HEK293 (cell line): ENCODE data around the gene MPPED2.

Experiments used
- CTCF ChIA-PET: fragments of 350-600 bp; formaldehyde crosslinking; extraction: SDS; loops from one replicate; lab custom pipeline; 2021; ENCODE audit warnings: antibody characterized with exemption; lab: Yijun Ruan, JAX
- POLR2A ChIA-PET: fragments of 300-600 bp; formaldehyde crosslinking; extraction: SDS; loops from one replicate; lab custom pipeline; 2020; ENCODE audit warnings: antibody characterized with exemption, inconsistent platforms; lab: Yijun Ruan, JAX
- H3K27ac ChIP-seq: fragments of 200-500 bp; sonication (Bioruptor generic); 2 replicates; pipeline ENCODE4 v1.5.1; 2014; ENCODE audit warnings: low read depth, low read length, control low read depth, inconsistent platforms; ENCODE audit errors: extremely low read depth
- H3K36me3 ChIP-seq, 2 experiments: fragments of 200-500 bp in 1 of 2; sonication (Bioruptor generic) in 1 of 2; 1 replicate in 1 of 2; 2 replicates in 1 of 2; pipeline ENCODE4 v1.5.1; 2014 to 2017; ENCODE audit warnings: inconsistent platforms in 2 of 2, low read length in 2 of 2; ENCODE audit not compliant: control insufficient read depth in 2 of 2, insufficient read depth in 1 of 2
- H3K4me1 ChIP-seq: fragments of 200-500 bp; sonication (Bioruptor generic); 2 replicates; pipeline ENCODE4 v1.5.1; 2014; ENCODE audit warnings: mild to moderate bottlenecking, low read length, inconsistent platforms; ENCODE audit not compliant: control insufficient read depth, insufficient read depth
- H3K4me3 ChIP-seq: 2 replicates; pipeline ENCODE4 v1.5.1; 2011; ENCODE audit warnings: low read depth, mild to moderate bottlenecking, control low read depth, low read length, moderate library complexity
- H3K9me3 ChIP-seq: fragments of 200-500 bp; sonication (Bioruptor generic); 2 replicates; pipeline ENCODE4 v1.5.1; 2014; ENCODE audit warnings: low read depth, low read length, inconsistent platforms; ENCODE audit not compliant: control insufficient read depth, insufficient read depth
- PBX3 ChIP-seq: sonication (generic); formaldehyde crosslinking; IDR thresholded peaks from 2 replicates; pipeline ENCODE4 v1.8.1; 2022; ENCODE audit warnings: mild to moderate bottlenecking, moderate library complexity, missing genetic modification reagents
- REST ChIP-seq: fragments of 450-650 bp; formaldehyde crosslinking; IDR thresholded peaks from 2 replicates; pipeline ENCODE4 v1.5.1; 2016; ENCODE audit warnings: missing biosample characterization, missing genetic modification characterization
- SCRT2 ChIP-seq: fragments of 450-650 bp; formaldehyde crosslinking; IDR thresholded peaks from 2 replicates; pipeline ENCODE4 v1.5.1; 2016; ENCODE audit warnings: missing biosample characterization, missing genetic modification characterization
- SETDB1 ChIP-seq: IDR thresholded peaks from one replicate; pipeline ENCODE4 v1.6.1; 2017; ENCODE audit warnings: mild to moderate bottlenecking, low read length, moderate library complexity, mixed read lengths; ENCODE audit not compliant: insufficient read length
- SP3 ChIP-seq: fragments of 450-650 bp; formaldehyde crosslinking; IDR thresholded peaks from 2 replicates; pipeline ENCODE4 v1.5.1; 2016; ENCODE audit warnings: missing biosample characterization, missing genetic modification characterization
- SP7 ChIP-seq: fragments of 450-650 bp; formaldehyde crosslinking; IDR thresholded peaks from 2 replicates; pipeline ENCODE4 v1.5.1; 2016; ENCODE audit warnings: missing biosample characterization, missing genetic modification characterization
- ZNF350 ChIP-seq: fragments of 450-650 bp; formaldehyde crosslinking; IDR thresholded peaks from 2 replicates; pipeline ENCODE4 v1.5.0; 2017; ENCODE audit warnings: missing biosample characterization, mild to moderate bottlenecking, missing genetic modification characterization
- ZNF529 ChIP-seq: fragments of 450-650 bp; formaldehyde crosslinking; IDR thresholded peaks from 2 replicates; pipeline ENCODE4 v1.5.1; 2017; ENCODE audit warnings: missing genetic modification characterization, missing biosample characterization; ENCODE audit not compliant: insufficient replicate concordance
- ZNF549 ChIP-seq: fragments of 450-650 bp; IDR thresholded peaks from 2 replicates; pipeline ENCODE4 v1.5.1; 2018; ENCODE audit warnings: missing biosample characterization, missing genetic modification characterization, mild to moderate bottlenecking, inconsistent platforms, moderate library complexity
- ZNF558 ChIP-seq: fragments of 450-650 bp; formaldehyde crosslinking; IDR thresholded peaks from 2 replicates; pipeline ENCODE4 v1.5.1; 2016; ENCODE audit warnings: missing biosample characterization, missing genetic modification characterization
- ZNF664 ChIP-seq: fragments of 450-650 bp; formaldehyde crosslinking; IDR thresholded peaks from 2 replicates; pipeline ENCODE4 v1.5.1; 2016; ENCODE audit warnings: missing biosample characterization, missing genetic modification characterization
- ZNF76 ChIP-seq: fragments of 450-650 bp; formaldehyde crosslinking; IDR thresholded peaks from 2 replicates; pipeline ENCODE4; 2016; ENCODE audit warnings: low read depth, missing biosample characterization, missing genetic modification characterization, borderline replicate concordance
- ZNF776 ChIP-seq: fragments of 450-650 bp; formaldehyde crosslinking; IDR thresholded peaks from 2 replicates; pipeline ENCODE4 v1.5.0; 2017; ENCODE audit warnings: missing biosample characterization, missing genetic modification characterization, borderline replicate concordance
- ZNF791 ChIP-seq: fragments of 450-650 bp; formaldehyde crosslinking; IDR thresholded peaks from 2 replicates; pipeline ENCODE4 v1.5.1; 2016; ENCODE audit warnings: missing biosample characterization, missing genetic modification characterization
- ZNF792 ChIP-seq: fragments of 450-650 bp; formaldehyde crosslinking; IDR thresholded peaks from 2 replicates; pipeline ENCODE4 v1.5.1; 2016; ENCODE audit warnings: missing biosample characterization, missing genetic modification characterization
- TF ChIP-seq, protein P1 (sequence below): fragments of 450-650 bp; formaldehyde crosslinking; IDR thresholded peaks from 2 replicates; pipeline ENCODE4 v1.5.1; 2016; ENCODE audit warnings: missing biosample characterization, missing genetic modification characterization
- TF ChIP-seq, protein P2 (sequence below): fragments of 450-650 bp; formaldehyde crosslinking; IDR thresholded peaks from 2 replicates; pipeline ENCODE4 v1.5.1; 2016; ENCODE audit warnings: missing biosample characterization, missing genetic modification characterization

Gene MPPED2

GRCh38 chr11:30380846-30381245 is 205.3 kb downstream of the MPPED2 start (continued):
- TF ChIP-seq, protein P1, sequence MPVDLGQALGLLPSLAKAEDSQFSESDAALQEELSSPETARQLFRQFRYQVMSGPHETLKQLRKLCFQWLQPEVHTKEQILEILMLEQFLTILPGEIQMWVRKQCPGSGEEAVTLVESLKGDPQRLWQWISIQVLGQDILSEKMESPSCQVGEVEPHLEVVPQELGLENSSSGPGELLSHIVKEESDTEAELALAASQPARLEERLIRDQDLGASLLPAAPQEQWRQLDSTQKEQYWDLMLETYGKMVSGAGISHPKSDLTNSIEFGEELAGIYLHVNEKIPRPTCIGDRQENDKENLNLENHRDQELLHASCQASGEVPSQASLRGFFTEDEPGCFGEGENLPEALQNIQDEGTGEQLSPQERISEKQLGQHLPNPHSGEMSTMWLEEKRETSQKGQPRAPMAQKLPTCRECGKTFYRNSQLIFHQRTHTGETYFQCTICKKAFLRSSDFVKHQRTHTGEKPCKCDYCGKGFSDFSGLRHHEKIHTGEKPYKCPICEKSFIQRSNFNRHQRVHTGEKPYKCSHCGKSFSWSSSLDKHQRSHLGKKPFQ: no peak
- TF ChIP-seq PBX3 (CRISPR knock-in tag) (no peak), SP7 (tag by site-specific recombination) (no peak), ZNF529 (tag by site-specific recombination) (no peak), ZNF76 (tag by site-specific recombination) (no peak)
- TF ChIP-seq, all 188 proteins: peak for 0

DNA sequence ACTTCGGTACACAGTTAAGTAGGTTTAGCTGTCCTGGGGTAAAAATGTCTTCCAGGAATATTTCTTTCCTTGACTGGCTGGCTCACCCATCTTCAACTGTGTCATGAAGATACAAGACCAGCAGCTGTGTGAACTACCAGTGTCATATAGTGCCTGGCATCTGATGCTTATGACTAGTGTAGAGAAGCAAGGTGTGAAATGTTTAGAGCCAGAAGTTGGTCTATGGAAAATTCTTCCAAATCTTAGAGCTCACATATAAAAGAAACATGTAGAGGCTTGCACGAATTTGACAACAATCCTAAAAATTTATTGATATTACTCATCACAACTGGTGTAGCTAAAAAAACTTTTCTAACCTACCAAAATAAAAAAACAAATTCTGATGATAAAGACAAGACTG is 208.8 kb downstream of the MPPED2 start:
- CTCF ChIA-PET: interaction anchor here (0.9 kb wide), 1 partner anchor 51 kb away, joined by 5 read pairs; no protein-coding TSS in a partner anchor

GRCh38 chr11:30370164-30370563 is 216.0 kb downstream of the MPPED2 start:
- CTCF ChIA-PET: no interaction called here
- Histone ChIP-seq H3K9me3 (no peaks in the 10 kb centered on the region), H3K4me1 (no peaks in the 10 kb centered on the region), H3K4me3 (no peak overlapping the region), H3K27ac (no peak overlapping the region), H3K36me3 (no peaks in the 10 kb centered on the region)
- no peak for TF ChIP-seq ZNF558 (tag by site-specific recombination)
- no peak for TF ChIP-seq SP3 (tag by site-specific recombination)
- no peak for TF ChIP-seq ZNF792 (tag by site-specific recombination)
- TF ChIP-seq ZNF664: no peak
- no peak for TF ChIP-seq ZNF791
- TF ChIP-seq SCRT2 (tag by site-specific recombination): no peak
- TF ChIP-seq ZNF350 (tag by site-specific recombination): no peak
- no peak for TF ChIP-seq SETDB1
- TF ChIP-seq REST (tag by site-specific recombination): no peak
- TF ChIP-seq ZNF549: no peak
- POLR2A ChIA-PET: no interaction called here

More for the DNA sequence above, 208.8 kb downstream of the MPPED2 start:
- H3K36me3 ChIP-seq: no peaks in the 10 kb centered on the region
- POLR2A ChIA-PET: no interaction called here
- TF ChIP-seq, protein P2, sequence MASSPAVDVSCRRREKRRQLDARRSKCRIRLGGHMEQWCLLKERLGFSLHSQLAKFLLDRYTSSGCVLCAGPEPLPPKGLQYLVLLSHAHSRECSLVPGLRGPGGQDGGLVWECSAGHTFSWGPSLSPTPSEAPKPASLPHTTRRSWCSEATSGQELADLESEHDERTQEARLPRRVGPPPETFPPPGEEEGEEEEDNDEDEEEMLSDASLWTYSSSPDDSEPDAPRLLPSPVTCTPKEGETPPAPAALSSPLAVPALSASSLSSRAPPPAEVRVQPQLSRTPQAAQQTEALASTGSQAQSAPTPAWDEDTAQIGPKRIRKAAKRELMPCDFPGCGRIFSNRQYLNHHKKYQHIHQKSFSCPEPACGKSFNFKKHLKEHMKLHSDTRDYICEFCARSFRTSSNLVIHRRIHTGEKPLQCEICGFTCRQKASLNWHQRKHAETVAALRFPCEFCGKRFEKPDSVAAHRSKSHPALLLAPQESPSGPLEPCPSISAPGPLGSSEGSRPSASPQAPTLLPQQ (tag by site-specific recombination): no peak
- no peak for TF ChIP-seq ZNF776 (tag by site-specific recombination)
- no peak overlapping the region for H3K4me3 ChIP-seq
- no peak overlapping the region for H3K27ac ChIP-seq
- no peaks in the 10 kb centered on the region for H3K9me3 ChIP-seq
- H3K4me1 ChIP-seq: no peaks in the 10 kb centered on the region
